H1 (cell line): ENCODE results near the gene NKX2-1. TPM values are rescaled to one million over a fixed set of nuclear protein-coding genes. Genes with fewer than 3 reads are reported as not detected.
"Not testable (repeated sequence)": the region's sequence is repeated elsewhere in the genome, so short reads cannot be mapped to it uniquely, and the experiment has no call there.

Source experiments
- CTCF ChIA-PET: fragments of 300-600 bp; sonication (Branson Sonifier 250); formaldehyde crosslinking; loops from one replicate; lab custom pipeline; 2021; ENCODE audit not compliant: partially characterized antibody; lab: Charles Lee
- POLR2A ChIA-PET: fragments of 300-600 bp; sonication (Branson Sonifier 250); formaldehyde crosslinking; loops from one replicate; lab custom pipeline; 2021; ENCODE audit warnings: inconsistent platforms; ENCODE audit not compliant: partially characterized antibody; lab: Charles Lee
- DNase-seq, 2 experiments: peaks; one replicate each; pipeline versions ENCODE4 v3.0.0 to v3.0.0-alpha.2; 2010 to 2022; ENCODE audit warnings: low spot score in 2 of 2, low read depth in 1 of 2, mixed read lengths in 1 of 2
- FAIRE-seq: peaks from 2 replicates; lab custom pipeline; 2011; peaks lifted over from hg19 to GRCh38; lab: Jason Lieb, UNC
- H2AFZ ChIP-seq: 2 replicates; pipeline ENCODE4 v1.8.1; 2012; ENCODE audit warnings: low read length, inconsistent platforms
- H2AK5ac ChIP-seq: 2 replicates; pipeline ENCODE4 v1.6.1; 2013; ENCODE audit warnings: low read depth, low read length
- H2BK120ac ChIP-seq: replicated peaks from 2 replicates; pipeline ENCODE3; 2013; ENCODE audit warnings: low read depth, low read length, inconsistent platforms
- H2BK12ac ChIP-seq: 2 replicates; pipeline ENCODE4 v1.6.1; 2013; ENCODE audit warnings: low read depth, low read length
- H2BK15ac ChIP-seq: 2 replicates; pipeline ENCODE4 v1.6.1; 2013; ENCODE audit warnings: low read length
- H2BK20ac ChIP-seq: 2 replicates; pipeline ENCODE4 v1.6.1; 2013; ENCODE audit warnings: low read length
- H2BK5ac ChIP-seq: 2 replicates; pipeline ENCODE4 v1.6.1; 2013; ENCODE audit warnings: low read depth, low read length
- H3K14ac ChIP-seq: 2 replicates; pipeline ENCODE4 v1.6.1; 2013; ENCODE audit warnings: inconsistent platforms; ENCODE audit not compliant: insufficient read length
- H3K18ac ChIP-seq: 2 replicates; pipeline ENCODE4 v1.6.1; 2013; ENCODE audit warnings: low read length; ENCODE audit errors: extremely low read depth
- H3K23ac ChIP-seq: 2 replicates; pipeline ENCODE4 v1.6.1; 2013; ENCODE audit warnings: inconsistent platforms; ENCODE audit not compliant: insufficient read length
- H3K23me2 ChIP-seq: 2 replicates; pipeline ENCODE4 v1.6.1; 2013; ENCODE audit warnings: low read depth, low read length
- H3K27ac ChIP-seq: 2 replicates; pipeline ENCODE4 v1.6.1; 2011; ENCODE audit warnings: low read depth, low read length, inconsistent platforms
- H3K27me3 ChIP-seq, 4 experiments: replicated peaks in 1 of 4; 1 replicate in 1 of 4; 2 replicates in 3 of 4; pipeline versions ENCODE4 v1.6.1 to v1.8.1; 2011 to 2013; ENCODE audit warnings: low read length in 3 of 4, mild to moderate bottlenecking in 3 of 4, inconsistent platforms in 2 of 4, mixed read lengths in 2 of 4, moderate library complexity in 1 of 4; ENCODE audit not compliant: control insufficient read depth in 3 of 4, insufficient read depth in 3 of 4; ENCODE audit errors: extremely low read depth in 1 of 4
- H3K36me3 ChIP-seq, 4 experiments: 2 replicates each; pipeline versions ENCODE4 v1.6.1 to v1.8.1; 2011 to 2013; ENCODE audit warnings: mild to moderate bottlenecking in 4 of 4, low read length in 3 of 4, moderate library complexity in 2 of 4, control low read depth in 1 of 4, inconsistent platforms in 1 of 4; ENCODE audit not compliant: insufficient read depth in 4 of 4, control insufficient read depth in 2 of 4
- H3K4ac ChIP-seq: replicated peaks from 2 replicates; pipeline ENCODE3; 2013; ENCODE audit warnings: low read length, low read depth, mixed read lengths, inconsistent platforms; ENCODE audit not compliant: insufficient read length
- H3K4me1 ChIP-seq, 4 experiments: replicated peaks in 1 of 4; 1 replicate in 1 of 4; 2 replicates in 3 of 4; pipeline versions ENCODE4 v1.6.1 to v1.8.1; 2011 to 2013; ENCODE audit warnings: low read length in 3 of 4, inconsistent platforms in 2 of 4, mixed read lengths in 1 of 4; ENCODE audit not compliant: insufficient read depth in 4 of 4, control insufficient read depth in 3 of 4
- H3K4me2 ChIP-seq, 2 experiments: 2 replicates each; pipeline versions ENCODE4 v1.6.1 to v1.8.1; 2011 to 2013; ENCODE audit warnings: low read depth in 2 of 2, low read length in 2 of 2, control low read depth in 1 of 2, inconsistent platforms in 1 of 2, mild to moderate bottlenecking in 1 of 2; ENCODE audit not compliant: insufficient read depth in 1 of 2
- H3K4me3 ChIP-seq, 4 experiments: fragments of 200-600, 300-600 bp in 1 of 4; sonication (generic), shearing (Covaris generic), sonication (Bioruptor Twin) in 1 of 4; 2 replicates each; pipeline versions ENCODE4 v1.5.1 to v1.8.1; 2011 to 2016; ENCODE audit warnings: low read length in 4 of 4, low read depth in 3 of 4, control low read depth in 2 of 4, inconsistent platforms in 2 of 4, mild to moderate bottlenecking in 2 of 4, mixed read lengths in 1 of 4, moderate library complexity in 1 of 4; ENCODE audit not compliant: insufficient read depth in 2 of 4; ENCODE audit errors: extremely low read depth in 1 of 4
- H3K56ac ChIP-seq: replicated peaks from 2 replicates; pipeline ENCODE3; 2013; ENCODE audit warnings: low read depth, mild to moderate bottlenecking, mixed read lengths, low read length, inconsistent platforms; ENCODE audit not compliant: insufficient read length
- H3K79me1 ChIP-seq: 2 replicates; pipeline ENCODE4 v1.6.1; 2013; ENCODE audit warnings: low read depth, low read length, control low read depth
- H3K79me2 ChIP-seq, 2 experiments: 2 replicates each; pipeline versions ENCODE4 v1.6.1 to v1.8.1; 2012 to 2013; ENCODE audit warnings: low read length in 2 of 2, mild to moderate bottlenecking in 2 of 2, inconsistent platforms in 1 of 2; ENCODE audit not compliant: insufficient read depth in 2 of 2, control insufficient read depth in 1 of 2
- H3K9ac ChIP-seq, 4 experiments: replicated peaks in 1 of 4; 1 replicate in 1 of 4; 2 replicates in 3 of 4; pipeline versions ENCODE4 v1.6.1 to v1.8.1; 2011 to 2013; ENCODE audit warnings: low read depth in 3 of 4, low read length in 3 of 4, control low read depth in 2 of 4, mild to moderate bottlenecking in 2 of 4, moderate library complexity in 2 of 4, inconsistent platforms in 1 of 4; ENCODE audit errors: extremely low read depth in 1 of 4
- H3K9me3 ChIP-seq, 2 experiments: 2 replicates each; pipeline versions ENCODE4 v1.6.1 to v1.8.1; 2012 to 2013; ENCODE audit warnings: mild to moderate bottlenecking in 2 of 2, moderate library complexity in 2 of 2, control low read depth in 1 of 2, inconsistent platforms in 1 of 2, low read depth in 1 of 2, low read length in 1 of 2, mixed read lengths in 1 of 2; ENCODE audit not compliant: insufficient read depth in 2 of 2
- H4K20me1 ChIP-seq, 2 experiments: replicated peaks in 1 of 2; 2 replicates each; pipeline versions ENCODE3 to v1.8.1; 2011 to 2013; ENCODE audit warnings: inconsistent platforms in 2 of 2, low read length in 2 of 2, mild to moderate bottlenecking in 1 of 2; ENCODE audit not compliant: insufficient read depth in 2 of 2, control insufficient read depth in 1 of 2
- H4K5ac ChIP-seq: 2 replicates; pipeline ENCODE4 v1.6.1; 2013; ENCODE audit warnings: low read length, low read depth, mixed read lengths, inconsistent platforms; ENCODE audit not compliant: insufficient read length
- H4K8ac ChIP-seq: 2 replicates; pipeline ENCODE4 v1.8.0; 2013; ENCODE audit warnings: mild to moderate bottlenecking, moderate library complexity, low read length, inconsistent platforms; ENCODE audit not compliant: insufficient read depth; ENCODE audit errors: extremely low read depth
- H4K91ac ChIP-seq: replicated peaks from 2 replicates; pipeline ENCODE3; 2013; ENCODE audit warnings: low read length, mixed read lengths, inconsistent platforms; ENCODE audit not compliant: insufficient read length
- WGBS, 2 experiments: shearing (Covaris generic) in 1 of 2; methylation state at CpG; one replicate each; pipeline versions ENCODE4 v1.1.6 to v1.1.7; 2013 to 2015; ENCODE audit warnings: low lambda C conversion rate in 2 of 2, mixed read lengths in 2 of 2, inconsistent platforms in 1 of 2, low coverage in 1 of 2, missing lambda C conversion rate in 1 of 2; ENCODE audit not compliant: insufficient replicate concordance in 2 of 2, insufficient coverage in 1 of 2, insufficient read length in 1 of 2; ENCODE audit errors: extremely low coverage in 1 of 2, missing lambda C conversion rate in 1 of 2; 5-methylcytosine and 5-hydroxymethylcytosine counted together
- polyA plus RNA-seq, 7 experiments: library from polyadenylated mRNA; depleted of rRNA in 3 of 7; stranded (reverse) in 5 of 7; unstranded in 2 of 7; fragments of >200 nt in 5 of 7; fragments of 200-250 nt in 2 of 7; gene quantifications; 1 replicate in 5 of 7; 2 replicates in 1 of 7; 4 replicates in 1 of 7; pipeline versions ENCODE4 v1.2.1 to v1.2.3, GENCODE V29; 2011 to 2013; ENCODE audit warnings: missing spikeins in 2 of 7, mixed read lengths in 2 of 7
- total RNA-seq: library from RNA; stranded (reverse); fragmentation: NEBNext Ultra II Directional; extraction: Animal tissue kit (Norgen Biotek cat#: 25700); gene quantifications from 2 replicates; pipeline ENCODE4 v1.2.1, GENCODE V29; 2021

Gene NKX2-1
- total and polyA plus RNA-seq, 2 of the 8 experiments (the other 6 are each of a cell fraction or from before 2014, with no cell fraction given): not detected

GRCh38 chr14:36476061-36476460 is 44.0 kb downstream of the NKX2-1 start:
- H3K14ac ChIP-seq, CTCF ChIA-PET, H3K79me2 ChIP-seq, H2BK120ac ChIP-seq, H2BK20ac ChIP-seq, H4K8ac ChIP-seq, DNase-seq, POLR2A ChIA-PET, H4K91ac ChIP-seq, H4K5ac ChIP-seq, H2AK5ac ChIP-seq, H3K56ac ChIP-seq, H3K4me3 ChIP-seq, H3K18ac ChIP-seq, H3K4me2 ChIP-seq, H3K36me3 ChIP-seq, H3K9me3 ChIP-seq, H2AFZ ChIP-seq, H3K4me1 ChIP-seq, H4K20me1 ChIP-seq, H2BK5ac ChIP-seq, H3K9ac ChIP-seq, H2BK15ac ChIP-seq, H3K23me2 ChIP-seq, H3K23ac ChIP-seq, H3K79me1 ChIP-seq, H3K27ac ChIP-seq, H3K4ac ChIP-seq, H2BK12ac ChIP-seq, FAIRE-seq, H3K27me3 ChIP-seq: not testable (repeated sequence)
- WGBS, 2 experiments: 89% methylated on average over 1 of the region's 7 CpGs; no CpG with 5 or more reads in 1 of the 2 experiments
